Endodermal cell (in vitro differentiated cells): ENCODE data around the gene ASTN2. TPM values are rescaled to one million over a fixed set of nuclear protein-coding genes. Genes with fewer than 3 reads are reported as not detected.

Experiments used
- DNase-seq: peaks from one replicate; pipeline ENCODE4 v3.0.0-alpha.2; 2017
- H3K27ac ChIP-seq: 2 replicates; pipeline ENCODE4 v1.5.1; 2013; ENCODE audit warnings: mild to moderate bottlenecking, low read depth, low read length, moderate library complexity
- H3K27me3 ChIP-seq: 2 replicates; pipeline ENCODE4 v1.6.1; 2013; ENCODE audit warnings: mild to moderate bottlenecking, low read length, moderate library complexity; ENCODE audit not compliant: insufficient read depth, control insufficient read depth, poor library complexity, severe bottlenecking
- H3K36me3 ChIP-seq: 2 replicates; pipeline ENCODE4 v1.7.0; 2013; ENCODE audit warnings: mild to moderate bottlenecking, low read length, moderate library complexity; ENCODE audit not compliant: control insufficient read depth, insufficient read depth
- H3K4me1 ChIP-seq: one replicate; pipeline ENCODE4 v1.7.0; 2013; ENCODE audit warnings: low read length; ENCODE audit not compliant: control insufficient read depth, insufficient read depth
- H3K4me3 ChIP-seq: 2 replicates; pipeline ENCODE4 v1.5.1; 2013; ENCODE audit warnings: mild to moderate bottlenecking, low read length, moderate library complexity
- H3K9ac ChIP-seq: 2 replicates; pipeline ENCODE4 v1.6.1; 2013; ENCODE audit warnings: mild to moderate bottlenecking, low read length, moderate library complexity; ENCODE audit not compliant: poor library complexity, severe bottlenecking; ENCODE audit errors: extremely low read depth
- H3K9me3 ChIP-seq: 2 replicates; pipeline ENCODE4 v1.6.1; 2013; ENCODE audit warnings: mild to moderate bottlenecking, low read length, moderate library complexity; ENCODE audit not compliant: control insufficient read depth
- H3K27ac Mint-ChIP-seq: 2 replicates; pipeline ENCODE4 v1.8.0; 2020; ENCODE audit warnings: mixed read lengths
- H3K27me3 Mint-ChIP-seq: 2 replicates; pipeline ENCODE4 v1.8.0; 2021; ENCODE audit warnings: mild to moderate bottlenecking, mixed read lengths; ENCODE audit not compliant: insufficient read depth
- H3K36me3 Mint-ChIP-seq: 2 replicates; pipeline ENCODE4 v1.8.0; 2020; ENCODE audit warnings: low read depth, mixed read lengths
- H3K4me1 Mint-ChIP-seq: 2 replicates; pipeline ENCODE4 v1.8.0; 2020; ENCODE audit warnings: mixed read lengths
- H3K4me3 Mint-ChIP-seq: 2 replicates; pipeline ENCODE4 v1.8.0; 2020; ENCODE audit warnings: mild to moderate bottlenecking, moderate library complexity, mixed read lengths
- H3K9me3 Mint-ChIP-seq: 2 replicates; pipeline ENCODE4 v1.8.0; 2020; ENCODE audit warnings: mild to moderate bottlenecking, mixed read lengths
- CTCF ChIP-seq: fragments of 200-600 bp; sonication (generic); conservative IDR thresholded peaks from 2 replicates; pipeline ENCODE4 v1.5.0; 2021; ENCODE audit warnings: antibody characterized with exemption, mild to moderate bottlenecking
- WGBS, 2 experiments: methylation state at CpG; one replicate each; pipeline versions ENCODE4 v1.1.5 to v1.1.7; 2013; ENCODE audit warnings: missing lambda C conversion rate in 2 of 2, mixed read lengths in 1 of 2; ENCODE audit not compliant: insufficient coverage in 1 of 2, insufficient read length in 1 of 2; 5-methylcytosine and 5-hydroxymethylcytosine counted together
- total RNA-seq, 2 donors: library from RNA; stranded (reverse); fragmentation: NEBNext Ultra II Directional in 1 of 2; extraction: Animal tissue kit (Norgen Biotek cat#: 25700) in 1 of 2; gene quantifications; 2 replicates in 1 of 2; 3 replicates in 1 of 2; pipeline ENCODE4 v1.2.1, GENCODE V29; 2021

Gene ASTN2
- total RNA-seq, 2 donors from 2014 or later, result 8.9 to 10.4 TPM

GRCh38 chr9:117145811-117146490 is 268.9 kb downstream of the ASTN2 start:
- no peak for DNase-seq
- 89 to 96% methylated on average over 6 to 7 of the region's 7 CpGs for WGBS, 2 experiments

GRCh38 chr9:117145081-117145480 is 269.8 kb downstream of the ASTN2 start:
- Mint-ChIP-seq H3K27me3 (peaks cover 20% of the 10 kb centered on the region), H3K4me3 (no peak overlapping the region), H3K36me3 (no peaks in the 10 kb centered on the region), H3K4me1 (peaks cover 11% of the 10 kb centered on the region), H3K9me3 (no peaks in the 10 kb centered on the region), H3K27ac (no peak overlapping the region)
- Histone ChIP-seq H3K9me3 (no peaks in the 10 kb centered on the region), H3K4me1 (no peaks in the 10 kb centered on the region), H3K27me3 (peaks cover 1% of the 10 kb centered on the region), H3K4me3 (no peak overlapping the region), H3K9ac (no peak overlapping the region), H3K36me3 (no peaks in the 10 kb centered on the region), H3K27ac (no peak overlapping the region)
- DNase-seq, result no peak
- TF ChIP-seq CTCF, result no peak
- WGBS, 2 experiments, result 93 to 97% methylated on average over 2 to 4 of the region's 4 CpGs

More at GRCh38 chr9:117145811-117146490, 268.9 kb downstream of the ASTN2 start:
- no peaks in the 10 kb centered on the region for H3K9me3 Mint-ChIP-seq
- Histone ChIP-seq H3K9ac (no peak overlapping the region), H3K9me3 (no peaks in the 10 kb centered on the region), H3K27me3 (no peaks in the 10 kb centered on the region), H3K4me3 (no peak overlapping the region), H3K27ac (no peak overlapping the region), H3K36me3 (no peaks in the 10 kb centered on the region), H3K4me1 (no peaks in the 10 kb centered on the region)
- H3K4me1 Mint-ChIP-seq, result peaks cover 14% of the 10 kb centered on the region
- H3K36me3 Mint-ChIP-seq, result no peaks in the 10 kb centered on the region
- no peak overlapping the region for H3K27ac Mint-ChIP-seq
- TF ChIP-seq CTCF, result no peak
- H3K4me3 Mint-ChIP-seq, result no peak overlapping the region
- H3K27me3 Mint-ChIP-seq, result peaks cover 17% of the 10 kb centered on the region

- Mint-ChIP-seq H3K27me3 (peaks cover 14% of the 10 kb centered on the region), H3K4me3 (no peak overlapping the region), H3K4me1 (peaks cover 1% of the 10 kb centered on the region), H3K27ac (no peak overlapping the region), H3K9me3 (no peaks in the 10 kb centered on the region), H3K36me3 (no peaks in the 10 kb centered on the region)
- no peak overlapping the region for H3K4me3 ChIP-seq
- H3K27me3 ChIP-seq, result peaks cover 10% of the 10 kb centered on the region
- TF ChIP-seq CTCF, result no peak
- no peak overlapping the region for H3K27ac ChIP-seq
- no peak for DNase-seq
- 86 to 91% methylated on average over 5 of the region's 5 CpGs for WGBS, 2 experiments
- H3K9ac ChIP-seq, result no peak overlapping the region
- no peaks in the 10 kb centered on the region for H3K9me3 ChIP-seq
- H3K36me3 ChIP-seq, result no peaks in the 10 kb centered on the region
- no peaks in the 10 kb centered on the region for H3K4me1 ChIP-seq
Measured at GRCh38 chr9:117138231-117138630, 276.6 kb downstream of the ASTN2 start.
